Measurements from ENCODE around the gene PDE11A.

PDE11A gene

GRCh38 chr2:177756336-177756735 is 316.2 kb downstream of the PDE11A start:
- no peaks in the 10 kb centered on the region for H3F3A ChIP-seq (ENCODE audit: insufficient read depth)
- TF ChIP-seq CTCF (IDR thresholded peaks at IDR 0.05; ENCODE audit: insufficient read depth, low read length, poor library complexity, severe bottlenecking) (no peak), EZH2phosphoT487 (conservative IDR thresholded peaks at IDR 0.05; ENCODE audit: low read length) (no peak)
- no peak overlapping the region for H3K27ac ChIP-seq (ENCODE audit: low read depth, low read length)
- H3K9me3 ChIP-seq (ENCODE audit: insufficient read depth, low read length): no peaks in the 10 kb centered on the region
- H3K4me2 ChIP-seq (ENCODE audit: low read depth, low read length, poor library complexity, severe bottlenecking): no peak overlapping the region
- H3K9ac ChIP-seq (ENCODE audit: low read length): no peak overlapping the region
- H3K79me2 ChIP-seq (ENCODE audit: insufficient read depth, low read length): no peaks in the 10 kb centered on the region
- H3K36me3 ChIP-seq (ENCODE audit: low read length): no peaks in the 10 kb centered on the region
- H3K9me2 ChIP-seq (replicated peaks; ENCODE audit: insufficient read depth, low read length): no peaks in the 10 kb centered on the region
- no peak overlapping the region for H3K4me3 ChIP-seq (ENCODE audit: insufficient read depth, low read length, poor library complexity, severe bottlenecking)
- no peaks in the 10 kb centered on the region for H3K27me3 ChIP-seq (ENCODE audit: low read length)
- H4K20me1 ChIP-seq (ENCODE audit: low read depth, low read length): no peaks in the 10 kb centered on the region
- H2AFZ ChIP-seq (ENCODE audit: low read depth, low read length, severe bottlenecking): no peak overlapping the region

- Histone ChIP-seq H3K9ac (ENCODE audit: low read length) (no peak overlapping the region), H3K36me3 (ENCODE audit: low read length) (no peaks in the 10 kb centered on the region), H3K9me3 (ENCODE audit: insufficient read depth, low read length) (no peaks in the 10 kb centered on the region), H3K27ac (ENCODE audit: low read depth, low read length) (no peak overlapping the region), H3K4me2 (ENCODE audit: low read depth, low read length, poor library complexity, severe bottlenecking) (no peak overlapping the region), H3K4me3 (ENCODE audit: insufficient read depth, low read length, poor library complexity, severe bottlenecking) (no peak overlapping the region), H3K27me3 (ENCODE audit: low read length) (no peaks in the 10 kb centered on the region), H4K20me1 (ENCODE audit: low read depth, low read length) (no peaks in the 10 kb centered on the region), H3F3A (ENCODE audit: insufficient read depth) (no peaks in the 10 kb centered on the region), H3K9me2 (replicated peaks; ENCODE audit: insufficient read depth, low read length) (no peaks in the 10 kb centered on the region), H2AFZ (ENCODE audit: low read depth, low read length, severe bottlenecking) (no peak overlapping the region), H3K79me2 (ENCODE audit: insufficient read depth, low read length) (no peaks in the 10 kb centered on the region)
- TF ChIP-seq EZH2phosphoT487 (conservative IDR thresholded peaks at IDR 0.05; ENCODE audit: low read length) (no peak), CTCF (IDR thresholded peaks at IDR 0.05; ENCODE audit: insufficient read depth, low read length, poor library complexity, severe bottlenecking) (no peak)
Observed at GRCh38 chr2:177754492-177754873, 318.1 kb downstream of the PDE11A start.

GRCh38 chr2:177753682-177754491 is 318.7 kb downstream of the PDE11A start:
- H3K4me3 ChIP-seq (ENCODE audit: insufficient read depth, low read length, poor library complexity, severe bottlenecking): no peak overlapping the region
- H3F3A ChIP-seq (ENCODE audit: insufficient read depth): no peaks in the 10 kb centered on the region
- no peaks in the 10 kb centered on the region for H4K20me1 ChIP-seq (ENCODE audit: low read depth, low read length)
- H3K36me3 ChIP-seq (ENCODE audit: low read length): no peaks in the 10 kb centered on the region
- no peaks in the 10 kb centered on the region for H3K9me3 ChIP-seq (ENCODE audit: insufficient read depth, low read length)
- H3K9me2 ChIP-seq (replicated peaks; ENCODE audit: insufficient read depth, low read length): no peaks in the 10 kb centered on the region
- no peaks in the 10 kb centered on the region for H3K27me3 ChIP-seq (ENCODE audit: low read length)
- TF ChIP-seq EZH2phosphoT487 (conservative IDR thresholded peaks at IDR 0.05; ENCODE audit: low read length): no peak
- no peak for TF ChIP-seq CTCF (IDR thresholded peaks at IDR 0.05; ENCODE audit: insufficient read depth, low read length, poor library complexity, severe bottlenecking)
- no peak overlapping the region for H2AFZ ChIP-seq (ENCODE audit: low read depth, low read length, severe bottlenecking)
- no peak overlapping the region for H3K27ac ChIP-seq (ENCODE audit: low read depth, low read length)
- no peak overlapping the region for H3K9ac ChIP-seq (ENCODE audit: low read length)
- no peak overlapping the region for H3K4me2 ChIP-seq (ENCODE audit: low read depth, low read length, poor library complexity, severe bottlenecking)
- H3K79me2 ChIP-seq (ENCODE audit: insufficient read depth, low read length): no peaks in the 10 kb centered on the region

Measured in SU-DHL-6 (cell line).